NT2/D1 (cell line): ENCODE data around the gene KAZN.

ENCODE experiments used
- SUZ12 ChIP-seq: IDR thresholded peaks from 2 replicates; pipeline ENCODE4 v1.6.1; 2011; ENCODE audit not compliant: insufficient read length, insufficient read depth; ENCODE audit errors: extremely low read depth
- YY1 ChIP-seq: IDR thresholded peaks from 2 replicates; pipeline ENCODE4 v1.6.1; 2011; ENCODE audit not compliant: insufficient read length, insufficient read depth

GRCh38 chr1:14997646-14998276 lies 399.3 kb downstream of the KAZN start:
- TF ChIP-seq SUZ12 (no peak), YY1 (no peak)
